Ishikawa (cell line): Measurements from ENCODE around the gene LVRN.

Experiments used
- REST ChIP-seq: IDR thresholded peaks from 2 replicates; pipeline ENCODE4 v1.6.1; 2012; ENCODE audit warnings: low read depth, mild to moderate bottlenecking
- TAF1 ChIP-seq: IDR thresholded peaks from 2 replicates; pipeline ENCODE4 v1.6.1; 2012; ENCODE audit warnings: low read depth, mild to moderate bottlenecking
- TF ChIP-seq, protein P1 (sequence below): IDR thresholded peaks from 2 replicates; pipeline ENCODE4 v1.6.1; 2012

GRCh38 chr5:115983519-115983918, 21.2 kb downstream of the LVRN start:
- TF ChIP-seq, protein P1, sequence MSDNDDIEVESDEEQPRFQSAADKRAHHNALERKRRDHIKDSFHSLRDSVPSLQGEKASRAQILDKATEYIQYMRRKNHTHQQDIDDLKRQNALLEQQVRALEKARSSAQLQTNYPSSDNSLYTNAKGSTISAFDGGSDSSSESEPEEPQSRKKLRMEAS = no peak
- TF ChIP-seq REST (no peak), TAF1 (no peak)
